HG03108 (cell line): Measurements from ENCODE around the gene CLCNKA.
"Not testable (repeated sequence)": the region's sequence is repeated elsewhere in the genome, so short reads cannot be mapped to it uniquely, and the experiment has no call there.

ENCODE experiments used
- ATAC-seq: cut with Tn5 transposase; IDR thresholded peaks from one replicate; pipeline ENCODE4 v1.9.1; 2021; ENCODE audit warnings: moderate library complexity; ENCODE audit not compliant: unreplicated experiment

The CLCNKA gene

DNA sequence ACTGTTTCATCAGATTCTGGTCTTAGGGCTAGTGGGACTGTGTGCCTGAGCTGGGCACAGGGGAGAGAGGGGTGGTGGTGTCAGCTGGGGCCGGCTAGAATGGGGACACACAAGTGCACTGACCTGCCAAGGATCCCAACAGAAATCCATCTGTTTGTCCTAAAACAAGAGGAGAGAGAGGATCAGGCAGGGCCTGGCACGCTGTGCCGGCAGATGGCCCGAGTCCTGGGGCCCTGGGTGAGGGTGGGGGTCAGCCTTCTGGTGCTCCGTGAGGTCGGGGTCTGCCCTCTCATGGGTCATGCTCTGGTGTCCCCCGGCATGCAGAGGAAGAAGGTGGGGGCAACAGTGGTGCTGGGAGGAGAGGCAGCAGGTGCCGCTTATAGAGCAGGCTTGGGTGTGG, 18.0 kb downstream of the CLCNKA start:
- ATAC-seq = not testable (repeated sequence)

DNA sequence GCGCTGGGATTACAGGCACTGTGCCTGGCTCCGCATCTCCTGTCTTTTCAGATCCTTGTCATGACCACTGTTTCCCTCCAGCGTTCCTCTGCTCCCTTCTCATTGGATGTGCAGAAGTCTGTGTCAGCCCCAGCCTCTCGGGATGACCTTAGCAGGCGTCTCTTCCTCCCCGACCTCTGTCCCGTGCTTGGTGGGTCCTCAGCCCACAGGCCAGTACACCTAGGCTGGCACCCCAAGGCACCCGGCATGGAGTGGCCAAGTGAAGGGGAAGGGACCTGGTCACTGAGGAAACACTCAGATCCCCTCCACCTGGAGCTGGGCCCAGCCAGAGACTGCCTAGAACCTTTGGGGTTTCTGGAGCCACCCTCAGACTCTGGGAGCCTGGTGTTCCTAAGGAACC, 19.4 kb downstream of the CLCNKA start:
- ATAC-seq = no peak

DNA sequence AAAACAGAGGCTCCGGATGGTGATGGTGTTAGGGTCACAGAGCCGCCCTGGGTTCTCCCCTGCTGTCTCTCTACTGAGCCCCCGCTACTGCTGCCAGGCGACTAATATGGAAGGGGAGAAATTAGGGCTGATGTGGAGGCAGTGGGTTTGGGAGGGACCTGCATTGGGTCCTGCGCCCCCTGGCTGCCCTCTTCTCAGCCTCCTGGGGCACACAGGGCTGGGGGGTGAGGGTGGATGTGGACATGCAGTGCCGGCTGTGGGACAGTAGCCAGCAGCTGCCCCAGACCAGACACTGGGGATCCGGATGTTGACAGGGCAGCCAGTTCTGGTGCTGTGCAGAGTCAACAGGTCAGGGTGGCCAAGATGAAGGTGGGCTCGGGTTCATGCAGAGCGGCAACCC, 20.3 kb downstream of the CLCNKA start:
- no peak for ATAC-seq

DNA sequence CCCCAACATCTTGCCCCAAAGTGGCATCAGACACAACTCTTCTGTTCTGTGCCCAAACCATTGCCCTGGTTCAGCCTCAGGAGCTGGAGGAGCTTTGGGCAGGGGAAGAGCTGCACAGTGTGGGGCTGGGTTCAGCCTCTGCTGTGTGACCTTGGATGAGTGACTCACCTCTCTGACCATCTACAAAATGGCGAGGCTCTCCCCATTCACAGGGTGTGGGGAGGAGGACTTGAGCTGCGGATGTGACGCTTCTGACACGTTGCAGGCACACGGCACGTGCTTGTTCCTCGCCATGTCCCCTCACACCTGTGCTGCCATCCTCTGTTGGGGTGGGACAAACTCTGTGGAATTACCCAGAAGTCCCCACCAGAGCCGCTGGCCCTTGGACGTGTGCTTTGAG, 20.8 kb downstream of the CLCNKA start:
- not testable (repeated sequence) for ATAC-seq

DNA sequence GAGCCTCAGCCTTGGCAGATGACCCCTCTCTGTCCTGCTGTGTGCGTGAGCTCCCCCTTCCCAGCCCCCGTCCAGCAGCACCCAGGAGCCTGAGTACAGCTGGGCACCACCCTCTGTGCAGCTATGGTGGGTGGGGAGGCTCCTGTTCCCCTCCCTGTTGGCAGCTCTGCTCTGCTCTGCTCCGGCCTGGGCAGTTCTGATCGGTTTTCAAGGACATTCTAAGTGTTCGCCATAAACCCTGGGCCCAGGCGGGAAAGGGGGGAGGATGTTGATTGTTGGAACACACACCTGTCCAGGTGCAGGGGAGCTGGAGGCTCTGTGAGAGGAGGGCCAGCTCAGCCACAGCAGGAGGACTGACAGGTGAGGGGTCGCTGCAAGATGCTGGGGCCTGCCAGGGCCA, 21.7 kb downstream of the CLCNKA start, which contains the start of gene CLCNKB:
TSS of gene CLCNKB (plus strand) at position 262 of the 400 bp plus-strand sequence. CDS start 711 bp downstream, outside the sequence.
- ATAC-seq = no peak

DNA sequence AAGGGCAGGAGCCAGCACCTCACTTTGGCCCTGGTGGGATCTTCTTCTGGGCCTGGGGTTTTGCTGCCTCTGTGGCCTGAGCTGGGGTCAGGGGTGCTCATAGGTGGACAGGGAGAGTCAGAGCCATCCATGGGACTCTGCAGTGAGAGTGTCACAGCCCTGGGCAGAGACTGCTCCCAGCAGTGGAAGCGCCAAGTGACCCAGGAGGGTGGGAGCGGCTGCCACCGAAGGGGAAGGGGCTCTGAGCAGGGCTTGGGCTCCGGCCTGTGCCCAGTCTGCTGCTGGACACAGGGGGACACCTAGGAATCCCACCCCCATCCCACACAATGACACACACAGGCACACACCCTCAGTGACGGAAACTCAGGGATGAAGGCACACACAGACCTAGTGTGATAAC, 22.1 kb downstream of the CLCNKA start:
- no peak for ATAC-seq

DNA sequence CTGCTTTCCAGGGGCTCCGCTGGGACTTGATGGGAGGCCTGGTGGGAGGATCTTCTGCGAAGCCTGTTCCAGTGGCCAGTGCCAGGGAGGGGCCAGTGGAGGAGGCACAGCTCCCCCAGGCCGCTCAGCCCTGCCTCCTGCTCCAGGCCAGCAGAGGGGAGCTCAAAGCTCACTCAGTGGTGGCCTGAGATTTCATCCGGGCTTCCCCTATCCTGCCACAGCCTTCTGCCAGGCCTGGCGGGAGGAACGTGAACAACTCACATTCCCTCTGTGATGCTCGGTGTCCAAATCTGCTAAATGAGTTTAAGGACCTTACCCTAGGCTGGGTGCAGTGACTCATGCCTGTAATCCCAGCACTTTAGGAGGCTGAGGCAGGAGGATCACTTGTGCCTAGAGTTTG, 25.0 kb downstream of the CLCNKA start:
- ATAC-seq = no peak

DNA sequence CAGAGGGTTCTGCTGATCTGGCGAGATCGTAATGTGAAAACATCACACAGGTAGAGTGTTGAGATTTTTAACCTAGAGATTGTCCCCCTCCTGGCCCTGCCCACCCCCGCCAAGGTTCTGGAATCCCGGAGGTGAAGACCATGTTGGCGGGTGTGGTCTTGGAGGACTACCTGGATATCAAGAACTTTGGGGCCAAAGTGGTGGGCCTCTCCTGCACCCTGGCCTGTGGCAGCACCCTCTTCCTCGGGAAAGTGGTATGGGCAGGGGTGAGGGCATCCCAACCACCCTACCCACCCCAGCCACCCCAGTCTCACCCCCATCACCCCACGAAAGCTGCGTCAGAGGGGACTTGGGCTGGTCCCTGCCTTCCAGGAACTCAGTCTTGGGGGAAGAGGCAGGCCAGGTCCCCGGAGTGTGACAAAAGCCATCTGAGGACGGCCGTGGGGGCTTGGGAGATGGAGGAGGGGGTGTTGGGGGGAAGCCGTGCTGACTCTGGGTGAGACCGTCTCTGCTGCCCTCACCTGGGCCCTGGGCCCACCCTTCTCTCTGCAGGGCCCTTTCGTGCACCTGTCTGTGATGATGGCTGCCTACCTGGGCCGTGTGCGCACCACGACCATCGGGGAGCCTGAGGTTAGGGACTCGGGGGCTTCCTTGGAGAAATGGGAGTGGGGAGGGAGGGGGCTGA, 26.1 kb downstream of the CLCNKA start:
- ATAC-seq = no peak

DNA sequence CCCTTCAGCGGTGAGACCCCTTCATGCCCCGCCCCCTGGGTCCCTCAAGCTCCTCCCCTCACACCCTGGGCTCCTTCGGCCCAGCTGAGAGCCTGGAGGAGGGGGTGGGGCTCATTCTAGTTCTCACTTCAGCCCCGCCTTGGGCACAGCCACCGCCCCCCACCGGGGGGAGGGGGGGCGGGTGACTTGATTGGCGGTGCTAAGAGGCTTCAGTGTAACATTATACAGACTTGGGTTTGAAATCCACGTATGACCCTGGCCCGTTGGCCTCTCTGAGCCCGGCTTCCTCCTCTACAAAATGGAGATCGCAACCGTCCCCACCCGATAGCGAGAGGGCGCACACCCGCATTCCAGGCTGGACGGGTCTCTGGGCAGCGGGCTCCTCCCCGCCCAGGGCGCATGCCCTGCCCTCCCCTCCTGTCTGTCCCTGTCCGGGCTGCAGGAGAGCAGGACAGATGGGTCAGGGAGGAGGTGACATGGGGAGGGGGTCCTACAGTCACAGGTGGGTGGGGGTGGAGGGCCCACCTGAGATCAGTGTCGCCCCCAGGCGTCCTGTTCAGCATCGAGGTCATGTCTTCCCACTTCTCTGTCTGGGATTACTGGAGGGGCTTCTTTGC, 26.8 kb downstream of the CLCNKA start:
- ATAC-seq = no peak

DNA sequence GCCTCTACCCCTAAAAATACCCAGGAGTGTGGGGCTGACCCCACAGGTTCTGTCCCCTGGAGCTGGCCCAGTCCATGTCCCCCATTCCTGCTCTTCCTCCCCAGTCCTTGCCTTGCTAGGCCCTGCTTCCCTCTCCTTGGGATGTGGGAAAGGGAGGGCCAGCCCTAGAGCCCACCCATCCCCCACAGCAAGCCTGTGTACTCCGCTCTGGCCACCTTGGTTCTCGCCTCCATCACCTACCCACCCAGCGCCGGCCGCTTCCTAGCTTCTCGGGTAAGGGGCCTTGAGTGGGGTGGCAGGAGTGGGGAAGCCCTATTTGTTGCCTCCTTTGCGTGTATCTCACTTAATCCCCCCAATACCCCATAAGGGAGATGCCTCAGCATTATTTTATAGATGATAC, 28.5 kb downstream of the CLCNKA start:
- ATAC-seq = no peak

DNA sequence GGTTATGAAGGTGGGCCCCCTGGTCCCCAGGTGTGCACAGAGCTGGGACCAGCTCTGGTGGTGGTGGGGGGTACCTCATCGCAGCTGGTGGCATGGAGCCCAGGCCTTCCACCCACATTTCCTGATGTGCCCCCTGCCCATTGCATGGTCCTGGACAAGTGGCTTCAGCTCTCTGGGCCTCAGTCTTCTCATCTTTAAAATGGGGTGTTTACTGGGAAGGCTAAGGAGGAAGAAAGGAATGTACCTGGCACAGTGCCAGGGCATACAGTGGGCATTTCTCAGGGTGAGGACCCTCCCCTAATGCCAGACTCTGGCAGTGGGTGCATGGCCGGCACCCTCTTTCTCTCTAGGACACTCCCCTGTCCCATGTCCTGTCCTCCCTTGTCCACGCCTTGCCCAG, 29.2 kb downstream of the CLCNKA start:
- no peak for ATAC-seq

DNA sequence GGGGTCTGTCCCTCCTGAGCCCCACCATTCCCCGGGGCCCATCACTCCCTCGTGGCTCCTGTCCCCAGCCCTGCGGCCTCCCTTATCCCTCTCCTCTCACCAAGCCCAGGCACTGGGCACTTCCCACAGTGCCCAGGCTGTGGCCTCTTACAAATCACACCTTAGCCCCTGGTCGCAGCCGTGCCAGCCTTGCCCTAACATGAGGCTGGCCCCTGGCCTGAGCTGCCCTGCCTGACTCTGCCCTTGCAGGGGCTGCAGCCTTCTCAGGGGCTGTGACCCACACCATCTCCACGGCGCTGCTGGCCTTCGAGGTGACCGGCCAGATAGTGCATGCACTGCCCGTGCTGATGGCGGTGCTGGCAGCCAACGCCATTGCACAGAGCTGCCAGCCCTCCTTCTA, 30.1 kb downstream of the CLCNKA start:
- not testable (repeated sequence) for ATAC-seq

DNA sequence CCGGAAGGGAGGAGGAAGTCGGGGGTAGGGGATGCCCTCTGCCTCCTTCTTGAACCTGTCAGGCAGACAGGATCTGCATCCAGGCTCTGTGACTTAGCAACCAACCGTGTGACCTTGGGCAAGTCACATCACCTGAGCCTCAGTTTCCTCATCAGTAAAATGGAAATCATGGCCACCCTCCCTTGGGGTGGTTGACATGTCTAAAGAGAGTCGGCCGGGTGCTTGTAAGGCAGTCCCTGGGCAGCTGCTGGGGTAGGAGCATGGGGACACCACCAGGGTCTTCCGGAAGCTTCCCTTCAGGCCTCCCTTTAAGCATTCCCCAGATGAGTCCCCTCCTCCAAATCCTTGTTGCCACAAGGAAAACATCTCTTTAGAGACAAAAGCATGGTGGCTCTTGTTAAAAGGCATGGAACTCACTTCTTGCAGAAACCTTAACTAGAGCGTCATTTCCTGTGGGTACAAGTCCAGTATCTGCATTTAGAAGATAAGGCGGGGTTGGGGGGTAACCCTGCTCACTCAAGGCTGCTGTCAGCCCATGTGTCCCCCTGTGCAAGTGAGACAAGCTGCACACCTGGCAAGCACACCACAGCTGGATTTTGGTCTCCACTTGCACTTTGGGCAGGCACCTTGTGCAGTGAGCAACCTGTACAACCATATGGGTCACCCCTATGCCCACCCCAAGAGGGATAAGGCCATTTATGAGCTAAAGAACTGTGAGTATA, 32.1 kb downstream of the CLCNKA start:
- no peak for ATAC-seq

DNA sequence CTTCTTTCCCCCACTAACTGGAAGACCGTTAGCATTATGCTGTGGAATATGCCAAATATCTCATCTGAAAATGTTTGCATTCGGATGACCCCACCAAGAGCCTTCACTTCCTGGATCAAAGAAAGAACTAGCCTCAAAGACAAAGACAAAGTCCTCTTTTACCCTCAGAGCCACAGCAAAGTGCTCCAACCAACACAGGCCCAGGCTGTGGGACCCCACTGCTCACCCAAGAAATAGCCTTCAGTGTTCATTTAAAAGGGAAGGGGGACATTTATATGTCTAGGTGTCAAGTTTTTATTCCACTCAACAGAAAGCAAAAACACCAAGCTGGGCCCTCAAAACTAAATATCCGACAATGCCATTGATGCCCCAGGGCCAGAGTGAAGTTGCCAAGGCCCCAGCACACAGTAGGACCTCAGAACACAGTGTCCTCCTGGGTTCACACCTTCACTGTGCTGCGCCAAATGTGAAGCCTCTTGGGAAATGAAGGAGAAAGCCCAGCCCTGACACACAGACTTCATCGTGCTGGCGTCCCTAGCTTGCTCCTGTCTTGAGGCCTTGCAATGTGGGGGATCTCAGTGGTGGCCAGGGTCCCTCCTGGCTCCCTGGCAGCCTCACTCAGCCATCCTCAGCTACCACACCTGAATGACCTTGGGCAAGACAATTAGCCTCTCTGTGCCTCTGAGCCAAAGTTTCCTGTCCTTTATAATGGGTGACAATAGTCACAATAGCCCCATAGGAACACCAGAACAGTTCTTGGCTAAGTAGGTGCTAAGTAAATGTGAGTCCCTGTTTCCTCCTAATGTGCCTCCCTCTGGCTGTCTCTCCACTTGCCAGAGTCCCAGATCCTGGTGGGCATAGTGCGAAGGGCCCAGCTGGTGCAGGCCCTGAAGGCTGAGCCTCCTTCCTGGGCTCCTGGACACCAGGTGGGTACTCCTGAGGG, 33.0 kb downstream of the CLCNKA start:
- ATAC-seq = no peak

DNA sequence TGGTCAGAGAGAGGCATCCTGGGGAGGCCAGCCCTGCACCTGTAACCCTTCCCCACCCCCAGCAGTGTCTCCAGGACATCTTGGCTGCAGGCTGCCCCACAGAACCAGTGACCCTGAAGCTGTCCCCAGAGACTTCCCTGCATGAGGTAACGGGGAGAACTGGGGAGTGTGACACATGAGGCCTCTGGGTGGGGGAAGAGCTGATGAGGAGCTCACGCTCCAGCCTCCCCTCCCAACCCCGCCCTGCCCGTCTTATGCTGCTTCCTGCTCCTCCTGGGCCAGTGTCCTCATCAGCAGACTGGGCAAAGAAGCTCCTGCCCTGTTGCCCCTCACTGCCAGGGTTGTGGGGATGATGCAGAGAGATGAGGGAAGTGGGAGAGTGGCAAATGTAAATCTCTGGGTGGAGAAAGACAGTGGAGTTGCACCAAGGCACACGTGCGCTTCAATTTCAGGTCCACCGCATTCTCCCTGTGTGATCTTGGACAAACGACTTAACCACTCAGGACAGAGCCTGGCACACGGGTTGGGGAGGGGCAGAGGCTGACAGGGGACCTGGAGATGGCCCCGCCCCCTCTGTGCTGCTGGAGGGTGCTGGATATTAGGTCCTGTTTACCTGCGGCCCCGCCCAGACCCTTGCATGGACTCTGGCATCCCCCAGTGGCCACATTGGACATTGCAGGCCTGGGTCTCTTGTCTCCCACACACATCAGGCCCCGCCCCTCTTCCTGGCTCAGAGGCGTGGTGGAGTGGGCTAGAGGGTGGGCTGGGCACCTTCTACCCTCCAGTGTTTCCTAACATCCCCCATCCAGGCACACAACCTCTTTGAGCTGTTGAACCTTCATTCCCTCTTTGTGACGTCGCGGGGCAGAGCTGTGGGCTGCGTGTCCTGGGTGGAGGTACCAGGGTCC, 34.0 kb downstream of the CLCNKA start:
- peak; percentile 51 for ATAC-seq

DNA sequence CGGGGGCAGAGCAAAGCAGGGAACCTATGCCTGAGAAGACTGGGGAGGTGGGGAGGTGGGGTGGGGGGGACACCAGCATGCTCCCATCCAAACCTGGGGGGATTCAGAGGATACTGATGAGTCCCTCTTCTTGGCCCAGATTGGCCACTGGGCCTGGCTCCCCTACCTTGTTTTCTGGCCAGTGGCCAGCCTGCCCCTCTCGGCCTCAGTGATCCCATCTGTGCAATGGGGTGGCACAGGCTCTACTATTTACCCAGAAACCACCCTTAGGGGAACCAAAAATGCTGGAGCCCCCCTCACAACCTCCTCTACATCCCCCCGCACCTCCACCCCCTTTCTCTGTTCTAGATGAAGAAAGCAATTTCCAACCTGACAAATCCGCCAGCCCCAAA, 34.7 kb downstream of the CLCNKA start:
- not testable (repeated sequence) for ATAC-seq

DNA sequence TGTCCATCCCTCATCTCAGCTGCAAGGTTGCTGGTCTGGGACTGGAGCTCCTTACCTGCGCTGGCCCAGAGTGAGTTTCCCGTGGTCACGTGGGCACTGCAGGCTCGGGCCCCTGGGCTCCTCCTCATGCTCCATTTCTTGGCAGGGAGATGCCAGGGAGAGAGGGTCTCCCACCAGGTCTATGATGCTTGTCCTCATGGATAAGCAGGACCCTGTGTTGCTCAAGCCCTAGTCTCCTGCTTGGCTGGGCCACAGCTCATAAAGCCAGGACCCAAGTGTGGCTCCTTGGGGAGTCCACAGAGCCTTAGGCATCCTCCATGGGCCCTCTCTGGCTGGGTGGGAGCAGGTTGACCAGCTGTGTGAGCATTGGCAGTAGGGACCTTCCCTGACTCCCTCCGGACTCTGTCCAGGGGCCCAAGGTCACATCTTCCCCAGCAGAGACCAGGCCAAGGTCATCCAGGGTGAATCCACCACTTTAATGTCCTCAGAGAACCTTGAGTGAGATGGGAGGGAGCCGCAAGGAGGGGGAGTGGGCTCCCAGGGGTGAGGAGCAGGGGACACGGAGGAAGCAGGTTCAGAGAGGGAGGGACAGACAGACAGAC, 35.6 kb downstream of the CLCNKA start:
- not testable (repeated sequence) for ATAC-seq

DNA sequence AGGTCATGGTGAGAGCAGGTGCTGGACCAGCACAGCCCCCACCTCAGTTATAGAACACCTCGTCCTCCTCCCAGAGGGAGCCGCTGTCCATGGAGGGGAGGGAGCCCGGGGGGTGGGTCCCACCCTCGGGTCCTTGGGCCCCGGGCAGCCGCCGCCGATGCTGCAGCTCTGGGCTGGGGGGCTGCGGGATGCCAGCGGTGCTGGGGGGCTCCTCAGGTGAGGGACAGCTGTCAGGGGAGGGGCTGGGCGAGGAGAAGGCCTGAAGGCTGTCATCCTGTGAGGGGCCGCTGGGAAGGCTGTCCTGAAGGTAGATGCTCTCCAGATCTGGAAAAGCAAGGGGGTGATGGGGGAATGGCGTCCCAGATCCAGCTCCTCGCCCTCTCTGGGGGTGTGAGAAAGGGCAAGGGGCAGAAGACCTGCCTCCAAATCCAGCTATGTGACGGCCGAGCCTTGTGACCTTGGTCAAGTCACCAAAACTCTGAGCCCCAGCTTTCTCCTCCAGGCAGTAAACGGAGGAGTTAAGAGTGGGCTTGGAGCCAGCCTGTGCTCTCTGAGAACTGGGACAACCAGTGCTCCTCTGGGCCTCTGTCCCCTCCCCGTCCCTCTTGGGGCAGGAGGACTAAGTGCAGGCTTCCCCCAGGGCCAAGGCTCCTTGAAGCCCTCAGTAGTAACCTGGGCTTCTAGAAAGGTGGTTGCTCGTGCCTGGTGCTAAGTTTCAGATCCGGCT, 36.7 kb downstream of the CLCNKA start:
- ATAC-seq = not testable (repeated sequence)

DNA sequence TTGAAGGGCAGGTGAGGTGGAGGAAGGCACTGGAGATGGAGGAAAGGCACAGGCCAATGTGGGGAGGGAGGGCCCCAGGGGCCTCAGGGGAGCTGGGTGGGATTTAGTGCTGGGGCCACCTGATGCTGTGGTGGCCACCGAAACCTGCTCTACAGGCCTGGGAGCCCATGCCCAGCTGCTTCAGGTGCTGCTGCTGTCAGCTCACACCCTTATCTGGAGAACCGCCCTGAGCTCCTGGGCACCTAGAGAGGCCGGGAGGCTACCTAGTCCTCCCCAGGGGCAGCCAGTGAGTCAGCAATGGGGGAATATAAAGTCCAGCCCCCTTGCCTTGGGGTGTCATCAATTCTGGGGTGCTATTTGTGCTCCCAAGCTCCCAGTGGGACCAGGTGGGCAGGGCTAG, 39.4 kb downstream of the CLCNKA start:
- ATAC-seq = no peak
